ENCODE data around the gene GPR137B.
"Not testable (repeated sequence)": the region's sequence is repeated elsewhere in the genome, so short reads cannot be mapped to it uniquely, and the experiment has no call there.

Gene GPR137B, protein sequence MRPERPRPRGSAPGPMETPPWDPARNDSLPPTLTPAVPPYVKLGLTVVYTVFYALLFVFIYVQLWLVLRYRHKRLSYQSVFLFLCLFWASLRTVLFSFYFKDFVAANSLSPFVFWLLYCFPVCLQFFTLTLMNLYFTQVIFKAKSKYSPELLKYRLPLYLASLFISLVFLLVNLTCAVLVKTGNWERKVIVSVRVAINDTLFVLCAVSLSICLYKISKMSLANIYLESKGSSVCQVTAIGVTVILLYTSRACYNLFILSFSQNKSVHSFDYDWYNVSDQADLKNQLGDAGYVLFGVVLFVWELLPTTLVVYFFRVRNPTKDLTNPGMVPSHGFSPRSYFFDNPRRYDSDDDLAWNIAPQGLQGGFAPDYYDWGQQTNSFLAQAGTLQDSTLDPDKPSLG

DNA sequence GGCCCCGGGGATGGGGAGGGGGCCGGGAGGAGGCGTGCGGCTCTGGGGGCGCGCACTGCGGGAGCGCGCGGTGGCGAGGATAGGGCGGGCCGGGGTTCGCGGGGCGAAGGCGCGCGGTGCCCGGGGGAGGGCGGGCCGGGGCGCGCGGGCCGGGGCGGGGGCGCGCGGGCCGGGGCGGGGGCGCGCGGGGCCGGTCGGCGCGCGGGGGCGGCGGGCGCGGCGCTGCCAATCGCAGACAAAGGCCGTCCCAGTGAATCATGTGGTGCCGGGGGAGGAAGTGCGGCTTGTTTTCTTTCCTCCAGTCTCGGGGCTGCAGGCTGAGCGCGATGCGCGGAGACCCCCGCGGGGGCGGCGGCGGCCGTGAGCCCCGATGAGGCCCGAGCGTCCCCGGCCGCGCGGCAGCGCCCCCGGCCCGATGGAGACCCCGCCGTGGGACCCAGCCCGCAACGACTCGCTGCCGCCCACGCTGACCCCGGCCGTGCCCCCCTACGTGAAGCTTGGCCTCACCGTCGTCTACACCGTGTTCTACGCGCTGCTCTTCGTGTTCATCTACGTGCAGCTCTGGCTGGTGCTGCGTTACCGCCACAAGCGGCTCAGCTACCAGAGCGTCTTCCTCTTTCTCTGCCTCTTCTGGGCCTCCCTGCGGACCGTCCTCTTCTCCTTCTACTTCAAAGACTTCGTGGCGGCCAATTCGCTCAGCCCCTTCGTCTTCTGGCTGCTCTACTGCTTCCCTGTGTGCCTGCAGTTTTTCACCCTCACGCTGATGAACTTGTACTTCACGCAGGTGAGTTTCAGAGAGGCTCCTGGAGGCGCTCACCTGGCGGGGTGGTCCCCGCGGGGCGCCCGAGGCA, at the start of gene GPR137B:
GPR137B (plus strand) TSS at position 287 of the 851 bp plus-strand sequence; CDS start at position 371, 84 bp downstream.
- peak; percentile 61 for DNase-seq
- in situ Hi-C loops (cut with HindIII; ENCODE audit: low pct_ligation_motif_present, low pct_unique_long_range_greater_than_20kb, low sequenced_read_pairs) = loop anchor here (25.0 kb wide), 1 partner anchor 345 kb away; no protein-coding TSS in a partner anchor

DNA sequence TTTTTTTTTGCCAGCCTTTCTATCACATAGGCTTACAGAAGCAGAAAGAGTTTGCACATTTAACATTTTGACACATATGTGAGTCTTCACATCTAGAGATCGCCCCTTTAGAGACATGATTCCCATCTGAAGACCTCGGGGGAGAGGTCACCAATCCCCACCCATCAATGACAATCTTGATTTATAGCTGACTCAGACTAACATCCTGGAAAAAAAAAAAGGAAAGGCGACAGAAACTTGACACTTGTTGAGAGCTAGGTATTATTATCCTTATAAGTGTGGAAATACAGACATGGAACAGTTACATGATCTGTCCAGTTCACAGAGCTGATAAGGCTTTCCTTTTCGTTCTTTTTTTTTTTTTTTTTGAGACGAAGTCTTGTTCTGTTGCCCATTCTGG, 49.4 kb upstream of the GPR137B start:
- in situ Hi-C loops (cut with HindIII; ENCODE audit: low pct_ligation_motif_present, low pct_unique_long_range_greater_than_20kb, low sequenced_read_pairs) = no loop called here
- no peak for DNase-seq

GRCh38 chr1:236095705-236096520, 46.4 kb upstream of the GPR137B start:
- in situ Hi-C loops (cut with HindIII; ENCODE audit: low pct_ligation_motif_present, low pct_unique_long_range_greater_than_20kb, low sequenced_read_pairs) = no loop called here
- no peak for DNase-seq

DNA sequence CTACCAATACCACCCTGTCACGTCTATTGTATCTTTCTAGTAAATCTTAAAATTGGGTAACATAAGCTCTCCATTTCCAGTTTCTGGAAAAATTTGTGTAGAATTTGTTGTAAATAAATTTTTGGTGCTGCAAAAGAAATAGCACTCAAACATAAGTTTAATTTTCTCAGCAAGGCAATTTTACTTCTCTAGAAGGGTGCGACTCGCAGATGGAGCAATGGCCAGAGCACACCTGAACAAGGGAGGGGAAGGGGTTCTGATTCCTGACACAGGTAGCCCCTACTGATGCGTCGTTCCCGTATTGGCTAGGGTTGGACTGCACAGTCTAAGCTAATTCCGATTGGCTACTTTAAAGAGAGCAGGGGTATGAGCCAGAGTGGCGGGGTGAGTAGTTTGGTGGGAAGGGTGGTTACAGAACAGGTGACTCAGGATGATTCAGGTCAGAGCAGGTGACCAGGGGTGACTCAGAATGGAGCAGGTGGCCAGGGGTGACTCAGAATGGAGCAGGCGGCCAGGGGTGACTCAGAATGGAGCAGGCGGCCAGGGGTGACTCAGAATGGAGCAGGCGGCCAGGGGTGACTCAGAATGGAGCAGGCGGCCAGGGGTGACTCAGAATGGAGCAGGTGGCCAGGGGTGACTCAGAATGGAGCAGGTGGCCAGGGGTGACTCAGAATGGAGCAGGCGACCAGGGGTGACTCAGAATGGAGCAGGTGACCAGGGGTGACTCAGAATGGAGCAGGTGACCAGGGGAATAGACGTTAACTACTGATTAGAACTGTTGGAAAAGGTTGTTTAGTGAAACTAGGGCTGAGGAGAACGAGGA, 45.5 kb upstream of the GPR137B start:
- in situ Hi-C loops (cut with HindIII; ENCODE audit: low pct_ligation_motif_present, low pct_unique_long_range_greater_than_20kb, low sequenced_read_pairs); DNase-seq: not testable (repeated sequence)

DNA sequence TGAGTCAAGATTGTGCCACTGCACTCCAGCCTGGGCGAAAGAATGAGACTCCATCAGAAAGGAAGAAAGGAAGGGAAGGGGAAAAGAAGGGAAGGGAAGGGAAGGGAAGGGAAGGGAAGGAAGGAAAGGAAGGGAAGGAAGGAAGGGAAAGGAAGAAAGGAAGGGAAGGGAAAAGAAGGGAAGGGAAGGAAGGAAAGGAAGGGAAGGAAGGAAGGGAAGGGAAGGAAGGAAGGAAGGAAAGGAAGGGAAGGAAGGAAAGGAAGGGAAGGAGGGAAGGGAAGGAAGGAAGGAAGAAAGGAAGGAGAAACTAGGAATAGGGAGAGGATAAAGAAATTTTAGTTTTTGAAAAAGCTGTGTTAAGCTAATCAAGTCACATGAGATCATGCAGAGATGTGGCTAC, 44.1 kb upstream of the GPR137B start:
- no peak for DNase-seq
- in situ Hi-C loops (cut with HindIII; ENCODE audit: low pct_ligation_motif_present, low pct_unique_long_range_greater_than_20kb, low sequenced_read_pairs) = no loop called here

DNA sequence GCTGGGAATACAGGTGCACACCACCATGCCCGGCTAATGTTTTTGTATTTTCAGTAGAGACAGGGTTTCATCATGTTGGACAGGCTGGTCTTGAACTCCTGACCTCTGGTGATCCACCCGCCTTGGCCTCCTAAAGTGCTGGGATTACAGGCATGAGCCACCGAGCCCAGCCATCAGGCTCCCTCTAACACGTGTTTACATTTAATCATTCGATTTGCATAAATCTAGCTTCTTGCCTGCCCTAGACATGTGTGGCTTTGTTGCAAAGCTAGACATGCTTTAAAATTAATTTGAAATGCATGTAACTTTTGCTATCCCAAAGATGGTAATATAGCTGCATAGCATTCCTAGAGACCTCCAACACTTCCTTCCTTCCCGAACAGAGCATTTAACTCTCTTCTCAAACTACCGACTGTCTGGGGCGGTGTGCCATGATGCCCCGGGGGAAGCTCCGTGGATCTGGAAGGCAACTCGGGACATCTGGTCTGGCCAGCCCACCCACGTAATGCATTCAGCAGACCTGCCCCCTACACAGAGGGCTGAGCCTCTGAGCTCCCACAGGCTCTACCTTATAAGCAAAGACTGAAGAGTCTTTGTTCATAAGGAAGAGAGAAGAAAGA, 42.9 kb upstream of the GPR137B start:
- no peak for DNase-seq

GRCh38 chr1:236100799-236101198, 41.5 kb upstream of the GPR137B start:
- in situ Hi-C loops (cut with HindIII; ENCODE audit: low pct_ligation_motif_present, low pct_unique_long_range_greater_than_20kb, low sequenced_read_pairs) = no loop called here
- DNase-seq = no peak

More for the DNA sequence above, 42.9 kb upstream of the GPR137B start:
- in situ Hi-C loops (cut with HindIII; ENCODE audit: low pct_ligation_motif_present, low pct_unique_long_range_greater_than_20kb, low sequenced_read_pairs) = no loop called here

GRCh38 chr1:236101233-236102200, 40.8 kb upstream of the GPR137B start:
- DNase-seq = no peak
- in situ Hi-C loops (cut with HindIII; ENCODE audit: low pct_ligation_motif_present, low pct_unique_long_range_greater_than_20kb, low sequenced_read_pairs) = no loop called here

DNA sequence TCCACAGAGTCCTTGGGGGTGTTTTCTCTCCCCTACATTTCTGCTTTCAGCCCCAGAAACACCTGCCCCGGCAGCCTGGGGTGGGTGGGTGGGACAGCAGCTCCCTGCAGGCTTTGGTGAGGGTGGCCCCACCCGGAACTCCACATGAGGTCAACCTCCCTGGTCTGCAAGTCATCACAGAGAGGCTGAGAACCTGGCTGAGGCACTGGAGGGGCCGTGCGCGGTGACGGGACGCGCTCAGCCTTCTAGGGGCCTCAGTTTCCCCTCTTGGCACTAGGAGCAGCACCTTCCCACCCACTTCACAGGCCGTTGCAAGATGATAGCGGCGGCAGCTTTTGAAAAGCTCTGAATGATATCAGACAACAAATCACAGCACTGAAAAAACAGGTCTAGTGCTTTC, 39.7 kb upstream of the GPR137B start:
- no peak for DNase-seq
- in situ Hi-C loops (cut with HindIII; ENCODE audit: low pct_ligation_motif_present, low pct_unique_long_range_greater_than_20kb, low sequenced_read_pairs) = no loop called here

DNA sequence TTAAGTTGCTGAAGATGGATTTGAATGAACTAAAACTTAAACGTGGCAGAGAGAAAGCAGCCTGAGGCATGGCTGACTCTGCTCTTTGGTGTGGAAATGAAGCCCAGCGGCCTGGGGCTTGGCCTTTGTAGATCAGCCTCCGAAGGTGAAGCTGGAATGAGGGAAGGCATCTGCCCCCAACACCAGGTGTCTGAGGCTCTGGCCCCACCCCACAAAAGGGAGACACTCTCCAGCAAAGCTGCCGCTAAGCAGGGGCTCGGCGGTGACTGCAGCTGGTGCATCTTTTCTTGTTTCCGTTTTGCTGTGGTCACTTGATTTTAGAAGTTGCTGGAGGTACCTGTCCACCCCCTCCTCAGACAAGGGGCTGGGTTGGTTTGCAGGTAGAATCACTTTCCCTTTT, 39.3 kb upstream of the GPR137B start:
- in situ Hi-C loops (cut with HindIII; ENCODE audit: low pct_ligation_motif_present, low pct_unique_long_range_greater_than_20kb, low sequenced_read_pairs) = no loop called here
- no peak for DNase-seq

DNA sequence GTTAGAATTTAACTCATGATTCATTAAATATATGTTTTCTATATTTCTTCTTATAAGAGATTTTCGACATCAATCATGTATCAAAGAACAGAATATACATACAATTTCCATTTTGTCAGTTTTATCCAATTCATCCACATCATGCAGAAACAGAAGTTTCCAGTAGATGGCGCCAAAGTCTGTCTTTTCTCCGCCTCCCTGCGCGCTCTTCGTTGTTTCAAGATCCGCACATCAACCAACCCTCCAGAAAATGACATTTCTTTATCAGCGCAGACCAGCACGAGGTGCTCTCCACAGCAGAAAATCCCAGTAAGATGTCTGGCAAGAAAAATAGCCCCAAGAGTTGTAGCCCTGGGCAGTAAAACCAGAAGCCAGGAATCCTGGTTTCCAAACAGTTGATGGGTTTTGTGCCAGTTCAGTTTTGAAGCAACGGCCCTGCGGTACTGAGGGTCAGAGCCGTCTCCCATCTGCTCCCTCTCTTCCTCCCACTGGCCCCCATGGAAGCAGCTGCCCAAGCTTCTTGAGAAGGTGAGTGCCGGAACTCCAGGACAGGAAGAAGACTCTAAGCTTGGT, 38.6 kb upstream of the GPR137B start:
- in situ Hi-C loops (cut with HindIII; ENCODE audit: low pct_ligation_motif_present, low pct_unique_long_range_greater_than_20kb, low sequenced_read_pairs) = no loop called here
- DNase-seq = peak; percentile 60

DNA sequence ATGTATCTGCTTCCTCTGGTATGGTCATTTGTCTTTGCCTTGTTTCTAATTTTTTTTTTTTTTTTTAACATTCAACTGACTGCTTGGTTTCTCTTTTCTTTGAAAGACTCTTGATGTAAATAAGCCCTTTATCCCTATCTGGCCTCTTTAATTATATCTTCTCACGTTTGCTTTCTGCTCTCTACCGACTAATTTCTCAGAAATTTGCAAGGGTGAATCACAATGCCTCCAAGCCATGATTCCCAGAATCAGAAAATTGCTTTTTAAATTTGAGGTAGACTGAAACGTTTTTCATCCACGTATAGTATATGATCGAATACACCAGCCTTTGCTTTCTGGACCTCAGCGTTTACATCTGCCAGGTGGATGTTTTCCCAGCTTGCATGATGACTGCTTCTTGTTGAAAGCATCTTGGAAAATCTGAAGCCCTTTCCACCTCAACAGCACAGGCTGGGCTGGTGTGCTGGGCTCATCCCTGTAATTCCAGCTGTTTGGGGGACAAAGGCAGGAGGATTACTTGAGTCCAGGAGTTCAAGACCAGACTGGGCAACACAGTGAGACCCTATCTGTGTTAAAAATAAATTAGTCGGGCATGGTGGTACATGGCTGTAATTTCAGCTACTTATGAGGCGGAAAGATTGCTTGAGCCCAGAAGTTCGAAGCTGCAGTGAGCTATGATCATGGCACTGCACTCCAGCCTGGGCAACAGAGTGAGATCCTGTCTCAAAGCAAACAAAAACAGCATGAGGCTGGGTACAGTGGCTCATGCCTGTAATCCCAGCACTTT, 35.0 kb upstream of the GPR137B start:
- in situ Hi-C loops (cut with HindIII; ENCODE audit: low pct_ligation_motif_present, low pct_unique_long_range_greater_than_20kb, low sequenced_read_pairs) = no loop called here
- DNase-seq = no peak

DNA sequence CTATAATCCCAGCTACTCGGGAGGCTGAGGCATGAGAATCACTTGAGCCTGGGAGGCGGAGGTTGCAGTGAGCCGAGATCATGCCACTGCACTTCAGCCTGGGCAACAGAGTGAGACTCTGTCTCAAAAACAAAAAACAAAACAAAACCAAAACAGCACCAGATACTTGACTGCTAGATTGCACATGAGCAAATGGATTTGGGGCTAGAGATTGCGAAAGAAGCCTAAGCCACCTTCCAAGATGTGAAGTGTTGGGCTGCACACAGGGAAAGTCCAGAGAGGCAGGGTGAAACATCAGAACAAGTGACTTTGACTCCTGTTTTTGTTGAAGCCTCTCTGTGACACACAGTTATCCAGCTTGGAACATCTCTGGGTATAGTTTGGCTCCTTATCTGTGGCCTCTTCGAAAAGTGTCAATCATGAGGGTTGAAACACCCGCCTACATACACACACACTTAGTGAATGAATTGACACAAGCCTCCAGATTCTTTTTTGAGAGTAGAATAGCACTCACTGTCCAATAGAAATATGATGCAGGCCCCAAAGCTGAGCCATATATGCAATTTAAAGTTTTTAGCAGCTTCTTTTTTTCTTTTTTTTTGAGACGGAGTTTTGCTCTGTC, 34.2 kb upstream of the GPR137B start:
- in situ Hi-C loops (cut with HindIII; ENCODE audit: low pct_ligation_motif_present, low pct_unique_long_range_greater_than_20kb, low sequenced_read_pairs) = no loop called here
- no peak for DNase-seq

DNA sequence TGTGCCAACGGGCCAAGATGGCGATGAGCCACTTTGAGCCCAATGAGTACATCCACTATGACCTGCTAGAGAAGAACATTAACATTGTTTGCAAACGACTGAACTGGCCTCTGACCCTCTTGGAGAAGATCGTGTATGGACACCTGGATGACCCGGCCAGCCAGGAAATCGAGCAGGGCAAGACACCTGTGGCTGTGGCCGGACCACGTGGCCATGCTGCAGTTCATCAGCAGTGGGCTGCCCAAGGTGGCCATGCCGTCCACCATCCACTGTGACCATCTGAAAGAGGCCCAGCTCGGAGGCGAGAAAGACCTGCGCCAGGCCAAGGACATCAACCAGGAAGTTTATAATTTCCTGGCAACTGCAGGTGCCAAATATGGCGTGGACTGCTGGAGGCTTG, 32.2 kb upstream of the GPR137B start:
- in situ Hi-C loops (cut with HindIII; ENCODE audit: low pct_ligation_motif_present, low pct_unique_long_range_greater_than_20kb, low sequenced_read_pairs) = no loop called here
- no peak for DNase-seq

Data from ACHN (cell line).